ENCODE measurements around the gene TMEM119.

DNA sequence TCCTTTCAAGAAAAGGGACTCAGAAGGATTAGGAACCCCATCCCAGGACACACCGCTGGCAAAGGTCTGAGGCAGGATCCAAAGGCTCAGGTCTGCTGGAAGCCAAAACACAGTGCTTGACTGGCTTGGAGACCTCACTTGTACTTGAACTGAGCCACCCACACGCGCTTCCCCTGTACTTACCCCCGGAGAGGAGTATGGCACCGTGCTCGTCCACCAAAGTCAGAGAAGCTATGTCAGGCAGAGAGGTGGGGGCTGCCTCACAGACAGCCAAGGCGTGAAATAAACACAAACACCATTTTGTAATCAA is 46.9 kb upstream of the TMEM119 start:
- TF ChIP-seq, protein P1, sequence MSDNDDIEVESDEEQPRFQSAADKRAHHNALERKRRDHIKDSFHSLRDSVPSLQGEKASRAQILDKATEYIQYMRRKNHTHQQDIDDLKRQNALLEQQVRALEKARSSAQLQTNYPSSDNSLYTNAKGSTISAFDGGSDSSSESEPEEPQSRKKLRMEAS (IDR thresholded peaks at IDR 0.05): no peak
- TF ChIP-seq POLR2A (IDR thresholded peaks at IDR 0.05; ENCODE audit: control extremely low read depth in 1 of 2, low read depth in 2 of 2, low read length in 2 of 2): no peak
- no peak for TF ChIP-seq CBX5 (IDR thresholded peaks at IDR 0.05; ENCODE audit: low read depth, low read length)
- TF ChIP-seq, protein P2, sequence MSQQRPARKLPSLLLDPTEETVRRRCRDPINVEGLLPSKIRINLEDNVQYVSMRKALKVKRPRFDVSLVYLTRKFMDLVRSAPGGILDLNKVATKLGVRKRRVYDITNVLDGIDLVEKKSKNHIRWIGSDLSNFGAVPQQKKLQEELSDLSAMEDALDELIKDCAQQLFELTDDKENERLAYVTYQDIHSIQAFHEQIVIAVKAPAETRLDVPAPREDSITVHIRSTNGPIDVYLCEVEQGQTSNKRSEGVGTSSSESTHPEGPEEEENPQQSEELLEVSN (IDR thresholded peaks at IDR 0.05): no peak
- TF ChIP-seq, protein P3, sequence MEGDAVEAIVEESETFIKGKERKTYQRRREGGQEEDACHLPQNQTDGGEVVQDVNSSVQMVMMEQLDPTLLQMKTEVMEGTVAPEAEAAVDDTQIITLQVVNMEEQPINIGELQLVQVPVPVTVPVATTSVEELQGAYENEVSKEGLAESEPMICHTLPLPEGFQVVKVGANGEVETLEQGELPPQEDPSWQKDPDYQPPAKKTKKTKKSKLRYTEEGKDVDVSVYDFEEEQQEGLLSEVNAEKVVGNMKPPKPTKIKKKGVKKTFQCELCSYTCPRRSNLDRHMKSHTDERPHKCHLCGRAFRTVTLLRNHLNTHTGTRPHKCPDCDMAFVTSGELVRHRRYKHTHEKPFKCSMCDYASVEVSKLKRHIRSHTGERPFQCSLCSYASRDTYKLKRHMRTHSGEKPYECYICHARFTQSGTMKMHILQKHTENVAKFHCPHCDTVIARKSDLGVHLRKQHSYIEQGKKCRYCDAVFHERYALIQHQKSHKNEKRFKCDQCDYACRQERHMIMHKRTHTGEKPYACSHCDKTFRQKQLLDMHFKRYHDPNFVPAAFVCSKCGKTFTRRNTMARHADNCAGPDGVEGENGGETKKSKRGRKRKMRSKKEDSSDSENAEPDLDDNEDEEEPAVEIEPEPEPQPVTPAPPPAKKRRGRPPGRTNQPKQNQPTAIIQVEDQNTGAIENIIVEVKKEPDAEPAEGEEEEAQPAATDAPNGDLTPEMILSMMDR (IDR thresholded peaks at IDR 0.05; ENCODE audit: control extremely low read depth in 1 of 3, insufficient read depth in 1 of 3, low read depth in 1 of 3, low read length in 3 of 3): no peak
- no peak for TF ChIP-seq EZH2 (IDR thresholded peaks at IDR 0.05; ENCODE audit: low read depth, low read length, severe bottlenecking)
- no peak for TF ChIP-seq KDM1A (IDR thresholded peaks at IDR 0.05; ENCODE audit: borderline replicate concordance, low read length)
- no peak for TF ChIP-seq TBP (IDR thresholded peaks at IDR 0.05; ENCODE audit: low read depth, low read length)
- TF ChIP-seq RAD21 (IDR thresholded peaks at IDR 0.05 in 1 of 2, conservative IDR thresholded peaks at IDR 0.05 in 1 of 2; ENCODE audit: low read depth in 2 of 2, low read length in 2 of 2): no peak
- TF ChIP-seq SIN3A (conservative IDR thresholded peaks at IDR 0.05 in 1 of 2, IDR thresholded peaks at IDR 0.05 in 1 of 2; ENCODE audit: low read depth in 1 of 2, low read length in 2 of 2): no peak
- TF ChIP-seq CHD1 (IDR thresholded peaks at IDR 0.05; ENCODE audit: low read depth, low read length): no peak
